Spleen (tissue), 11 donors: ENCODE results near the gene RPL18. TPM values are rescaled to one million over a fixed set of nuclear protein-coding genes. Genes with fewer than 3 reads are reported as not detected.

Source experiments
- DNase-seq: peaks from one replicate; pipeline ENCODE4 v3.0.0-alpha.2; 2020
- H3K27ac ChIP-seq, 8 donors: fragments of 200-600 bp; sonication (generic) in 7 of 8; 1 replicate in 4 of 8; 2 replicates in 4 of 8; pipeline versions ENCODE4 v1.5.0 to v1.8.0; 2016 to 2021; ENCODE audit warnings: inconsistent platforms in 4 of 8, mild to moderate bottlenecking in 4 of 8, moderate library complexity in 1 of 8
- H3K27me3 ChIP-seq, 7 donors: fragments of 200-600 bp; sonication (generic) in 6 of 7; replicated peaks in 1 of 7; 1 replicate in 4 of 7; 2 replicates in 3 of 7; pipeline versions ENCODE4 v1.5.0 to v1.8.0; 2016 to 2021; ENCODE audit warnings: inconsistent platforms in 3 of 7, mild to moderate bottlenecking in 1 of 7
- H3K36me3 ChIP-seq, 6 donors: fragments of 200-600 bp; sonication (generic) in 5 of 6; 1 replicate in 4 of 6; 2 replicates in 2 of 6; pipeline versions ENCODE4 v1.5.0 to v1.8.0; 2016 to 2021; ENCODE audit warnings: inconsistent platforms in 2 of 6
- H3K4me1 ChIP-seq, 6 donors: fragments of 200-600 bp; sonication (generic) in 5 of 6; 1 replicate in 3 of 6; 2 replicates in 3 of 6; pipeline versions ENCODE4 v1.5.0 to v1.8.0; 2016 to 2021; ENCODE audit warnings: inconsistent platforms in 3 of 6
- H3K4me3 ChIP-seq, 8 donors: fragments of 200-600 bp; sonication (generic) in 7 of 8; 1 replicate in 4 of 8; 2 replicates in 4 of 8; pipeline versions ENCODE4 v1.5.0 to v1.8.0; 2016 to 2021; ENCODE audit warnings: inconsistent platforms in 4 of 8, mild to moderate bottlenecking in 4 of 8, moderate library complexity in 2 of 8
- H3K9me3 ChIP-seq, 8 donors: fragments of 200-600 bp; sonication (generic) in 7 of 8; 1 replicate in 4 of 8; 2 replicates in 4 of 8; pipeline versions ENCODE4 v1.5.0 to v1.8.0; 2016 to 2021; ENCODE audit warnings: inconsistent platforms in 4 of 8
- POLR2A ChIP-seq, 3 donors: fragments of 450-650 bp; IDR thresholded peaks; one replicate each; pipeline ENCODE4 v1.5.1; 2017; ENCODE audit warnings: antibody characterized with exemption in 3 of 3, mild to moderate bottlenecking in 1 of 3
- POLR2AphosphoS5 ChIP-seq, 3 donors: sonication (generic); formaldehyde crosslinking; IDR thresholded peaks; one replicate each; pipeline ENCODE4 v1.5.1; 2017; ENCODE audit warnings: antibody characterized with exemption in 3 of 3
- WGBS, 5 donors: extraction: QIAGEN DNeasy Blood & Tissue Kit in 3 of 5; methylation state at CpG; one replicate each; pipeline versions ENCODE4 v1.1.5 to v1.1.7; 2013 to 2018; 5-methylcytosine and 5-hydroxymethylcytosine counted together
- intact Hi-C: fragments of 100-400 bp; cut with DNase I; formaldehyde crosslinking; loops from one replicate; pipeline ENCODE4 v1.15.0; 2023; ENCODE audit warnings: low total_unique reads
- polyA plus RNA-seq, 3 donors: library from polyadenylated mRNA; stranded (reverse); fragments of 200-250 nt; gene quantifications; one replicate each; pipeline ENCODE4 v1.2.1, GENCODE V29; 2013
- total RNA-seq, 7 donors: library from RNA; depleted of rRNA in 3 of 7; stranded (reverse); fragments of >200 nt in 3 of 7; fragmentation: NEBNext Ultra II Directional in 4 of 7; extraction: Animal tissue kit (Norgen Biotek cat#: 25700) in 4 of 7; gene quantifications; one replicate each; pipeline versions ENCODE4 v1.1.0 to v1.2.1, GENCODE V29; 2016 to 2021
- TF ChIP-seq, protein P1 (sequence below), 11 experiments: fragments of 200-600 bp in 7 of 11; fragments of 450-650 bp in 4 of 11; sonication (generic) in 4 of 11; IDR thresholded peaks in 8 of 11; conservative IDR thresholded peaks in 3 of 11; 1 replicate in 7 of 11; 2 replicates in 4 of 11; pipeline versions ENCODE4 v1.4.0 to v1.8.0; 2016 to 2021; ENCODE audit warnings: antibody characterized with exemption in 11 of 11, inconsistent platforms in 4 of 11, mild to moderate bottlenecking in 1 of 11
- donor health status: healthy with polysubstance abuse.
- donor health status: DM: no; HTN: no; CAD: no; lungs with moderate emphysema.
- donor health status: DM: no; HTN: no; CAD: no.
- donor health status: Bipolar disorder and iron deficiency.
- donor health status: healthy.
- donor health status: DM: no; HTN: no; CAD: no.
- donor health status: DM: yes; HTN: yes; CAD: no.

The RPL18 gene
- total and polyA plus RNA-seq, 10 donors, result 1,136 to 5,575 (median 2,485) TPM

- Histone ChIP-seq H3K4me3 (no peak overlapping the region), H3K27me3 (peaks cover 0 to 29% (median 0%) of the 10 kb centered on the region in 7 donors), H3K36me3 (no peaks in the 10 kb centered on the region), H3K9me3 (no peaks in the 10 kb centered on the region), H3K27ac (no peak overlapping the region), H3K4me1 (no peaks in the 10 kb centered on the region)
- DNase-seq, result no peak
- intact Hi-C loops, result no loop called here
- TF ChIP-seq POLR2AphosphoS5 (IDR thresholded peaks at IDR 0.05), result no peak
- TF ChIP-seq POLR2A (IDR thresholded peaks at IDR 0.05), result no peak
- TF ChIP-seq, protein P1, sequence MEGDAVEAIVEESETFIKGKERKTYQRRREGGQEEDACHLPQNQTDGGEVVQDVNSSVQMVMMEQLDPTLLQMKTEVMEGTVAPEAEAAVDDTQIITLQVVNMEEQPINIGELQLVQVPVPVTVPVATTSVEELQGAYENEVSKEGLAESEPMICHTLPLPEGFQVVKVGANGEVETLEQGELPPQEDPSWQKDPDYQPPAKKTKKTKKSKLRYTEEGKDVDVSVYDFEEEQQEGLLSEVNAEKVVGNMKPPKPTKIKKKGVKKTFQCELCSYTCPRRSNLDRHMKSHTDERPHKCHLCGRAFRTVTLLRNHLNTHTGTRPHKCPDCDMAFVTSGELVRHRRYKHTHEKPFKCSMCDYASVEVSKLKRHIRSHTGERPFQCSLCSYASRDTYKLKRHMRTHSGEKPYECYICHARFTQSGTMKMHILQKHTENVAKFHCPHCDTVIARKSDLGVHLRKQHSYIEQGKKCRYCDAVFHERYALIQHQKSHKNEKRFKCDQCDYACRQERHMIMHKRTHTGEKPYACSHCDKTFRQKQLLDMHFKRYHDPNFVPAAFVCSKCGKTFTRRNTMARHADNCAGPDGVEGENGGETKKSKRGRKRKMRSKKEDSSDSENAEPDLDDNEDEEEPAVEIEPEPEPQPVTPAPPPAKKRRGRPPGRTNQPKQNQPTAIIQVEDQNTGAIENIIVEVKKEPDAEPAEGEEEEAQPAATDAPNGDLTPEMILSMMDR (IDR thresholded peaks at IDR 0.05 in 8 of 11, conservative IDR thresholded peaks at IDR 0.05 in 3 of 11), result no peak
- WGBS, 5 donors, result 77 to 95% (median 91%) methylated on average over 3 to 4 of the region's 4 CpGs
Measured at GRCh38 chr19:48596237-48596636, 22.7 kb downstream of the RPL18 start.

- DNase-seq, result no peak
- Histone ChIP-seq H3K27ac (no peak overlapping the region), H3K27me3 (peaks cover 0 to 25% (median 0%) of the 10 kb centered on the region in 7 donors), H3K4me3 (no peak overlapping the region), H3K9me3 (no peaks in the 10 kb centered on the region), H3K4me1 (no peaks in the 10 kb centered on the region), H3K36me3 (no peaks in the 10 kb centered on the region)
- intact Hi-C loops, result no loop called here
- 72 to 89% (median 85%) methylated on average over 6 of the region's 6 CpGs for WGBS, 5 donors
- TF ChIP-seq, protein P1 (IDR thresholded peaks at IDR 0.05 in 8 of 11, conservative IDR thresholded peaks at IDR 0.05 in 3 of 11), result no peak
- TF ChIP-seq POLR2A (IDR thresholded peaks at IDR 0.05) (no peak), POLR2AphosphoS5 (IDR thresholded peaks at IDR 0.05) (no peak)
Measured at GRCh38 chr19:48595833-48596232, 23.1 kb downstream of the RPL18 start.

DNA sequence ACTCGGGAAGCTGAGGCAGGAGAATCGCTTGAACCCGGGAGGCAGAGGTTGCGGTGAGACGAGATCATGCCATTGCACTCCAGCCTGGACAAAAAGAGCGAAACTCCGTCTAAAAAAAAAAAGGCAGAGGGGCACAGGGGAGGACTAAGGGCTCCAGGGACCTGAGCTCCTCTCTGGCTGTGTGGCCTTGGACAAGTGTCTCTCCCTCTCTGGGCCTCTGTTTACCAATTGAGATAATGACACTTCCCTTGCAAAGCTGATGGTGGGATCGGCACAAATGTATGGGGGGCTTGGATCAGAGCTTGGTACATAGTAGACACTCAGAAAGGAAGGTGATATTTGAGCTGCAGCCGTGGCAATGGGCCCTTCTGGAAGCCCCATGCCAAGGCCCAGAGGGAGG is 23.8 kb downstream of the RPL18 start:
- TF ChIP-seq POLR2A (IDR thresholded peaks at IDR 0.05) (no peak), POLR2AphosphoS5 (IDR thresholded peaks at IDR 0.05) (no peak)
- TF ChIP-seq, protein P1 (IDR thresholded peaks at IDR 0.05 in 8 of 11, conservative IDR thresholded peaks at IDR 0.05 in 3 of 11), result no peak
- H3K4me1 ChIP-seq, result no peaks in the 10 kb centered on the region
- intact Hi-C loops, result no loop called here
- no peak overlapping the region for H3K4me3 ChIP-seq
- H3K27ac ChIP-seq, result no peak overlapping the region
- no peaks in the 10 kb centered on the region for H3K36me3 ChIP-seq
- no peak for DNase-seq
- 82 to 92% (median 86%) methylated on average over 9 of the region's 9 CpGs for WGBS, 5 donors
- no peaks in the 10 kb centered on the region for H3K9me3 ChIP-seq
- peaks cover 0 to 23% (median 0%) of the 10 kb centered on the region in 7 donors for H3K27me3 ChIP-seq

GRCh38 chr19:48591021-48591420 is 28.0 kb downstream of the RPL18 start:
- no peak overlapping the region for H3K27ac ChIP-seq
- peaks cover 0 to 12% (median 11%) of the 10 kb centered on the region in 6 donors for H3K4me1 ChIP-seq
- H3K9me3 ChIP-seq, result no peaks in the 10 kb centered on the region
- intact Hi-C loops, result no loop called here
- no peaks in the 10 kb centered on the region for H3K36me3 ChIP-seq
- no peak for TF ChIP-seq POLR2A (IDR thresholded peaks at IDR 0.05)
- TF ChIP-seq POLR2AphosphoS5 (IDR thresholded peaks at IDR 0.05), result no peak
- TF ChIP-seq, protein P1 (IDR thresholded peaks at IDR 0.05 in 8 of 11, conservative IDR thresholded peaks at IDR 0.05 in 3 of 11), result no peak
- H3K27me3 ChIP-seq, result peaks cover 0 to 20% (median 0%) of the 10 kb centered on the region in 7 donors
- no peak for DNase-seq
- 75 to 87% (median 78%) methylated on average over 5 of the region's 5 CpGs for WGBS, 5 donors
- no peak overlapping the region for H3K4me3 ChIP-seq
